BLaER1 treated with 17β-estradiol and CSF1 and Interleukin-3, amounts not matched to agents 10 nM and 100 nM (cell line): ENCODE data around the gene MECP2.

Source experiments
- H3K27ac ChIP-seq, 11 experiments: shearing (Covaris generic); formaldehyde crosslinking; 2 replicates each; pipeline ENCODE4 v1.8.1; 2022
- H3K27me3 ChIP-seq, 11 experiments: shearing (Covaris generic); formaldehyde crosslinking; 2 replicates each; pipeline ENCODE4 v1.8.1; 2022
- H3K36me3 ChIP-seq, 11 experiments: shearing (Covaris generic); formaldehyde crosslinking; 2 replicates each; pipeline ENCODE4 v1.8.1; 2022
- H3K4me1 ChIP-seq, 10 experiments: shearing (Covaris generic); formaldehyde crosslinking; 2 replicates each; pipeline ENCODE4 v1.8.1; 2022
- H3K4me2 ChIP-seq, 11 experiments: shearing (Covaris generic); formaldehyde crosslinking; 2 replicates each; pipeline ENCODE4 v1.8.1; 2022
- H3K4me3 ChIP-seq, 10 experiments: shearing (Covaris generic); formaldehyde crosslinking; 2 replicates each; pipeline ENCODE4 v1.8.1; 2022
- H3K9ac ChIP-seq, 11 experiments: shearing (Covaris generic); formaldehyde crosslinking; 2 replicates each; pipeline ENCODE4 v1.8.1; 2022
- H3K9me3 ChIP-seq, 11 experiments: shearing (Covaris generic); formaldehyde crosslinking; replicated peaks in 1 of 11; 2 replicates each; pipeline ENCODE4 v1.8.1; 2022
- H4K20me1 ChIP-seq, 11 experiments: shearing (Covaris generic); formaldehyde crosslinking; 2 replicates each; pipeline ENCODE4 v1.8.1; 2022
- Cebpa-rat ChIP-seq, 11 experiments: shearing (Covaris generic); IDR thresholded peaks; 2 replicates each; pipeline ENCODE4 v1.8.1; 2022

Gene MECP2

GRCh38 chrX:154135458-154136229 lies 38.1 kb upstream of the MECP2 start:
- peaks cover 0 to 2% (median 0%) of the 10 kb centered on the region in 11 experiments; a peak in 1 of 22 replicates for H4K20me1 ChIP-seq
- peak overlapping the region; percentile 8 to 70 (median 60); a peak in 20 of 22 replicates for H3K4me2 ChIP-seq
- peak overlapping the region in 3 of 11 experiments; percentile 3 to 76 (median 71); a peak in 4 of 22 replicates for H3K27ac ChIP-seq
- TF ChIP-seq Cebpa-rat (IDR thresholded peaks at IDR 0.05), result no peak
- peaks cover 56 to 98% (median 81%) of the 10 kb centered on the region in 11 experiments for H3K27me3 ChIP-seq
- no peaks in the 10 kb centered on the region for H3K36me3 ChIP-seq
- H3K4me1 ChIP-seq, result peaks cover 0 to 34% (median 17%) of the 10 kb centered on the region in 10 experiments; a peak in 19 of 20 replicates
- peak overlapping the region in 3 of 11 experiments; percentile 69 to 76 (median 73); a peak in 5 of 22 replicates for H3K9ac ChIP-seq
- H3K9me3 ChIP-seq, result peaks cover 0 to 23% (median 0%) of the 10 kb centered on the region in 11 experiments; a peak in 5 of 22 replicates
- H3K4me3 ChIP-seq, result no peak overlapping the region

- peaks cover 0 to 2% (median 0%) of the 10 kb centered on the region in 11 experiments; a peak in 1 of 22 replicates for H4K20me1 ChIP-seq
These were observed 34.8 kb upstream of the MECP2 start for GRCh38 chrX:154132366-154132765.

DNA sequence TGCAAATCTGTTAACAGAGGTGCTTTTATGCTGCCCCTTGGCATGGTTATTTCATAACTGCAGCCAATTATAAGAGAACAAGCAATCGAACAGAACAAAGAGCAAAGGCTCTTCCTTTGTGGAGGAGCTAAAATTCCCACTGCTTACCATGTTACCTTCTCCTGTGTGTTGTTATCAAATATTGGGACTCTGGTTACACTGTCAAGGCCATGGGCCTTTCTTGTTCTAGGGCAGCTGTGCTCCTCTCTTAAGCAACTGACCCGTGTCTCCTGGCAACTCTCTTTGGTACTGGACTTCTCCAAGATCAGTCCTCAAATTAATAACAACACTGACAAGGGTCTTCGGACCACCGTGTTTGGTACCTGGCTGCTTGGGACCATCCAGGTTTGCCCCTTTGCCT lies 34.4 kb upstream of the MECP2 start:
- Histone ChIP-seq H3K9me3 (peaks cover 0 to 15% (median 4%) of the 10 kb centered on the region in 11 experiments; a peak in 7 of 22 replicates), H3K4me2 (no peak overlapping the region), H3K9ac (no peak overlapping the region), H3K27me3 (peaks cover 58 to 91% (median 74%) of the 10 kb centered on the region in 11 experiments), H3K27ac (no peak overlapping the region), H3K4me1 (peaks cover 0 to 26% (median 17%) of the 10 kb centered on the region in 10 experiments; a peak in 19 of 20 replicates), H3K36me3 (no peaks in the 10 kb centered on the region), H4K20me1 (peaks cover 0 to 2% (median 0%) of the 10 kb centered on the region in 11 experiments; a peak in 1 of 22 replicates), H3K4me3 (no peak overlapping the region)
- TF ChIP-seq Cebpa-rat (IDR thresholded peaks at IDR 0.05), result no peak

More at GRCh38 chrX:154132366-154132765, 34.8 kb upstream of the MECP2 start:
- Histone ChIP-seq H3K4me1 (peaks cover 0 to 30% (median 17%) of the 10 kb centered on the region in 10 experiments; a peak in 19 of 20 replicates), H3K36me3 (no peaks in the 10 kb centered on the region), H3K4me2 (no peak overlapping the region), H3K27ac (no peak overlapping the region), H3K9ac (no peak overlapping the region), H3K9me3 (peaks cover 0 to 11% (median 1%) of the 10 kb centered on the region in 11 experiments; a peak in 7 of 22 replicates), H3K4me3 (no peak overlapping the region), H3K27me3 (peaks cover 54 to 89% (median 74%) of the 10 kb centered on the region in 11 experiments)
- no peak for TF ChIP-seq Cebpa-rat (IDR thresholded peaks at IDR 0.05)

DNA sequence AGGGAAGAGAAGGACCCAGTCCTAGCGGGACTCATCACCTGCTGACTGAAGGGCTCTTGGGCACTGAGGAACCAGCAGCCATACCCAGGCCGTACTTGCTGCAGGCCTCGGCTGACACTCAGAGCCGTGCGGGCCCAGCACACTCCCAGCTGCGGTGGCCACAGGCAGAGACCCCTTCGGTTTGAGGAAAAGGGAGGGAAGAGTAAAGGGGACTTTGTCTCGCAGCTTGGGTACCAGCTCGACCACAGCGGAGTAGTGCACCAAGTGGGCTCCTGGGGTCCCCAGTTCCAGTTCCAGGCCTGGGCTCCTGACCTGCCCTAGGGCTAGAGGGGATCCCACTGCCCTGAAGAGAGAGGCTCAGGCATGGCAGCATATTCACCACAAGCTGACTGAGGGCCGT lies 28.6 kb upstream of the MECP2 start:
- Histone ChIP-seq H3K4me2 (no peak overlapping the region; a peak in 1 of 22 replicates), H4K20me1 (no peaks in the 10 kb centered on the region; a peak in 2 of 22 replicates), H3K4me1 (peaks cover 33 to 48% (median 39%) of the 10 kb centered on the region in 10 experiments), H3K36me3 (no peaks in the 10 kb centered on the region), H3K27ac (peak overlapping the region in 6 of 11 experiments; percentile 13 to 49 (median 18); a peak in 3 of 22 replicates), H3K4me3 (no peak overlapping the region), H3K9me3 (peaks cover 4 to 30% (median 19%) of the 10 kb centered on the region in 11 experiments; a peak in 16 of 22 replicates), H3K27me3 (peaks cover 68 to 94% (median 78%) of the 10 kb centered on the region in 11 experiments), H3K9ac (no peak overlapping the region)
- no peak for TF ChIP-seq Cebpa-rat (IDR thresholded peaks at IDR 0.05)

- Histone ChIP-seq H3K4me3 (no peak overlapping the region), H3K4me2 (peak overlapping the region in 1 of 11 experiments; percentile 17; a peak in 3 of 22 replicates), H4K20me1 (no peaks in the 10 kb centered on the region; a peak in 2 of 22 replicates), H3K36me3 (no peaks in the 10 kb centered on the region), H3K27ac (peak overlapping the region in 6 of 11 experiments; percentile 13 to 49 (median 18); a peak in 6 of 22 replicates), H3K27me3 (peaks cover 63 to 94% (median 77%) of the 10 kb centered on the region in 11 experiments), H3K4me1 (peaks cover 33 to 48% (median 39%) of the 10 kb centered on the region in 10 experiments), H3K9me3 (peaks cover 8 to 36% (median 24%) of the 10 kb centered on the region in 11 experiments), H3K9ac (no peak overlapping the region)
- no peak for TF ChIP-seq Cebpa-rat (IDR thresholded peaks at IDR 0.05)
These were observed 28.0 kb upstream of the MECP2 start for GRCh38 chrX:154125391-154126040.

DNA sequence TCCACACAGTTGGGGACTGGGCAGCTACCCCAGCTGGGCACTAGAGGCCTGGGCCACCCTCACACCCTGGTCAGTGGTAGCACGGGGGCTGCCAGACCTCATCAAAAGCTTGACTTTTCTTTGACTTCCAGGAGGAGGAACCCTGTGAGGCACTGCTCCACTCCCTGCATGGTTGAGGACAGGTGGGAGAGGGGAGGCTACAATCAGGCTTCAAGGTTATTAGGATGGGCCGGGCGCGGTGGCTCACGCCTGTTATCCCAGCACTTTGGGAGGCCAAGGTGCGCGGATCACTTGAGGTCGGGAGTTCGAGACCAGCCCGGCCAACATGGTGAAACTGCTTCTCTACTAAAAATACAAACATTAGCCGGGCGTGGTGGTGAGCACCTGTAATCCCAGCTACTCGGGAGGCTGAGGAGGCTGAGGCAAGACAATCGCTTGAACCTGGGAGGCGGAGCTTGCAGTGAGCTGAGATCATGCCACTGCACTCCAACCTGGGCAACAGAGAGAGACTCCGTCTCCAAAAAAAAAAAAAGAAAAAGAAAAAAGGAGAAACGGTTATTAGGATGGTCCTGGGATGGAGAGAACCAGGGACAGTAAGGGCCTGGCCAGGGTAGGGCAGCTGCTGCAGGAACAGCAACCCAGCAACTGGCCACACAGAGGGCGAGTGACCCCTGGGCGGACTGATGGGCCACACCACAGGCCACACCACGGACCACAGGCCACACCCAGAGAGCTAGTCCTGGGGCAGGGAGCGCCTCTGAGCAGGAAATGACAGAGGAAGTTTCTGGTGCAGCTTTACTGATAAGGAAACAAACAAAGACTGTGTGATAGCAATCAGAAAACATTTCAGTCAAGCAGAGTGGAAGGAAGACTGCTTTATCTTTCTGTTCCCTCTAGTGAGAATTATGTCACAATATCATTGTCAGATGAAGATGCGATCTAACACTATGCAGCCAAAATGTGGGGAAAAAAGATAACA lies 26.0 kb upstream of the MECP2 start:
- peak overlapping the region in 9 of 11 experiments; percentile 37 to 72 (median 61); a peak in 16 of 22 replicates for H3K27ac ChIP-seq
- no peak for TF ChIP-seq Cebpa-rat (IDR thresholded peaks at IDR 0.05)

GRCh38 chrX:154121961-154122360 lies 24.4 kb upstream of the MECP2 start:
- Histone ChIP-seq H4K20me1 (no peaks in the 10 kb centered on the region; a peak in 1 of 22 replicates), H3K27me3 (peaks cover 78 to 99% (median 91%) of the 10 kb centered on the region in 11 experiments), H3K27ac (peak overlapping the region in 9 of 11 experiments; percentile 1 to 72 (median 37); a peak in 12 of 22 replicates), H3K9ac (peak overlapping the region in 2 of 11 experiments; percentile 13 to 15; a peak in 2 of 22 replicates), H3K4me3 (no peak overlapping the region), H3K4me2 (peak overlapping the region; percentile 26 to 73 (median 67)), H3K4me1 (peaks cover 33 to 52% (median 42%) of the 10 kb centered on the region in 10 experiments), H3K36me3 (no peaks in the 10 kb centered on the region), H3K9me3 (peaks cover 29 to 59% (median 46%) of the 10 kb centered on the region in 11 experiments)
- no peak for TF ChIP-seq Cebpa-rat (IDR thresholded peaks at IDR 0.05)

More for the DNA sequence above, 26.0 kb upstream of the MECP2 start:
- Histone ChIP-seq H3K9me3 (peaks cover 16 to 55% (median 38%) of the 10 kb centered on the region in 11 experiments), H3K9ac (peak overlapping the region in 7 of 11 experiments; percentile 5 to 61 (median 26); a peak in 8 of 22 replicates), H4K20me1 (no peaks in the 10 kb centered on the region; a peak in 1 of 22 replicates), H3K4me2 (peak overlapping the region; percentile 38 to 73 (median 67)), H3K27me3 (peaks cover 68 to 98% (median 87%) of the 10 kb centered on the region in 11 experiments), H3K36me3 (no peaks in the 10 kb centered on the region), H3K4me3 (no peak overlapping the region; a peak in 2 of 20 replicates), H3K4me1 (peaks cover 33 to 48% (median 39%) of the 10 kb centered on the region in 10 experiments)
